IMR-90 (cell line): Measurements from ENCODE around the gene FNDC5. TPM values are rescaled to one million over a fixed set of nuclear protein-coding genes. Genes with fewer than 3 reads are reported as not detected.

Experiments used
- ATAC-seq: fragments of 200-7000 bp; cut with Tn5 transposase; 2 replicates; pipeline ENCODE4 v1.9.1; 2020; ENCODE audit warnings: low read depth, mild to moderate bottlenecking, moderate library complexity
- BruUV-seq: library from RNA; stranded (reverse); fragments of 400-500 nt; replicated peaks from 2 replicates; lab custom pipeline; 2021; lab: Mats Ljungman, UMichigan
- CTCF ChIA-PET: fragments of 300-600 bp; formaldehyde crosslinking; extraction: SDS; loops from one replicate; lab custom pipeline; 2021; ENCODE audit warnings: antibody characterized with exemption; lab: Yijun Ruan, JAX
- POLR2A ChIA-PET: fragments of 300-600 bp; sonication (Branson Sonifier 250); formaldehyde crosslinking; loops from one replicate; lab custom pipeline; 2022; ENCODE audit warnings: antibody characterized with exemption; ENCODE audit not compliant: unreplicated experiment; lab: Charles Lee
- DNase-seq: peaks from one replicate; pipeline ENCODE4 v3.0.0; 2013
- H2AFZ ChIP-seq: replicated peaks from 2 replicates; pipeline ENCODE3; 2013; ENCODE audit warnings: low read length, mild to moderate bottlenecking; ENCODE audit not compliant: poor library complexity
- H2AK5ac ChIP-seq: 2 replicates; pipeline ENCODE4 v1.6.1; 2013; ENCODE audit warnings: low read depth, low read length, inconsistent platforms
- H2AK9ac ChIP-seq: replicated peaks from 2 replicates; pipeline ENCODE3; 2013; ENCODE audit warnings: mild to moderate bottlenecking, low read depth, low read length, moderate library complexity; ENCODE audit not compliant: poor library complexity
- H2BK120ac ChIP-seq: 2 replicates; pipeline ENCODE4 v1.6.1; 2013; ENCODE audit warnings: low read depth, low read length, inconsistent platforms
- H2BK15ac ChIP-seq: 3 replicates; pipeline ENCODE4 v1.6.1; 2013; ENCODE audit warnings: low read depth, low read length, inconsistent platforms
- H2BK20ac ChIP-seq: 2 replicates; pipeline ENCODE4 v1.6.1; 2013; ENCODE audit warnings: low read depth, mild to moderate bottlenecking, inconsistent platforms, low read length, moderate library complexity
- H2BK5ac ChIP-seq: 2 replicates; pipeline ENCODE4 v1.6.1; 2013; ENCODE audit warnings: mild to moderate bottlenecking, low read depth, low read length, inconsistent platforms; ENCODE audit not compliant: poor library complexity, severe bottlenecking
- H3K14ac ChIP-seq: replicated peaks from 2 replicates; pipeline ENCODE4 v1.6.1; 2013; ENCODE audit warnings: low read depth, low read length, inconsistent platforms
- H3K18ac ChIP-seq: 2 replicates; pipeline ENCODE4 v1.6.1; 2013; ENCODE audit warnings: low read depth, low read length, control low read depth
- H3K23ac ChIP-seq: 2 replicates; pipeline ENCODE4 v1.6.1; 2013; ENCODE audit warnings: low read depth, low read length, inconsistent platforms
- H3K27ac ChIP-seq: 2 replicates; pipeline ENCODE4 v1.5.1; 2013; ENCODE audit warnings: mild to moderate bottlenecking, control low read depth, low read length; ENCODE audit not compliant: insufficient read depth
- H3K27me3 ChIP-seq: 2 replicates; pipeline ENCODE4 v1.6.1; 2013; ENCODE audit warnings: low read length; ENCODE audit not compliant: control insufficient read depth, insufficient read depth
- H3K36me3 ChIP-seq: 2 replicates; pipeline ENCODE4 v1.6.1; 2013; ENCODE audit warnings: low read length, mixed read lengths; ENCODE audit not compliant: control insufficient read depth, insufficient read depth
- H3K4ac ChIP-seq: 2 replicates; pipeline ENCODE4 v1.6.1; 2013; ENCODE audit warnings: low read depth, low read length, inconsistent platforms
- H3K4me1 ChIP-seq: 2 replicates; pipeline ENCODE4 v1.6.1; 2013; ENCODE audit warnings: low read length, mixed read lengths; ENCODE audit not compliant: control insufficient read depth, insufficient read depth
- H3K4me2 ChIP-seq: 2 replicates; pipeline ENCODE4 v1.6.1; 2013; ENCODE audit warnings: low read depth, mild to moderate bottlenecking, control low read depth, low read length, moderate library complexity
- H3K4me3 ChIP-seq: 2 replicates; pipeline ENCODE4 v1.5.1; 2013; ENCODE audit warnings: low read depth, mild to moderate bottlenecking, control low read depth, low read length, moderate library complexity; ENCODE audit not compliant: insufficient read depth
- H3K56ac ChIP-seq: 2 replicates; pipeline ENCODE4 v1.6.1; 2013; ENCODE audit warnings: low read length, inconsistent platforms; ENCODE audit not compliant: insufficient read depth; ENCODE audit errors: extremely low read depth
- H3K79me1 ChIP-seq, 2 experiments: 2 replicates each; pipeline ENCODE4 v1.6.1; 2013; ENCODE audit warnings: low read length in 2 of 2, inconsistent platforms in 1 of 2, low read depth in 1 of 2
- H3K9ac ChIP-seq: 2 replicates; pipeline ENCODE4 v1.6.1; 2013; ENCODE audit warnings: low read depth, low read length, control low read depth
- H3K9me1 ChIP-seq: 2 replicates; pipeline ENCODE4 v1.6.1; 2013; ENCODE audit warnings: low read length, inconsistent platforms; ENCODE audit not compliant: insufficient read depth
- H3K9me3 ChIP-seq: 2 replicates; pipeline ENCODE4 v1.6.1; 2013; ENCODE audit warnings: low read length; ENCODE audit not compliant: control insufficient read depth, insufficient read depth
- H4K20me1 ChIP-seq: 2 replicates; pipeline ENCODE4 v1.6.1; 2013; ENCODE audit warnings: low read length, inconsistent platforms; ENCODE audit not compliant: insufficient read depth
- H4K5ac ChIP-seq: 2 replicates; pipeline ENCODE4 v1.6.1; 2013; ENCODE audit warnings: mild to moderate bottlenecking, low read depth, low read length, control low read depth
- H4K8ac ChIP-seq, 2 experiments: 2 replicates each; pipeline ENCODE4 v1.6.1; 2013; ENCODE audit warnings: low read depth in 2 of 2, low read length in 2 of 2, control low read depth in 1 of 2, inconsistent platforms in 1 of 2
- H4K91ac ChIP-seq: 2 replicates; pipeline ENCODE4 v1.6.1; 2013; ENCODE audit warnings: low read depth, low read length, inconsistent platforms; ENCODE audit not compliant: insufficient read depth
- MXI1 ChIP-seq: IDR thresholded peaks from 2 replicates; pipeline ENCODE4 v1.6.1; 2012; ENCODE audit warnings: low read depth, mild to moderate bottlenecking, low read length, moderate library complexity, borderline replicate concordance
- WGBS, 2 experiments: methylation state at CpG; one replicate each; pipeline versions ENCODE4 v1.1.5 to v1.1.7; 2013; ENCODE audit warnings: missing lambda C conversion rate in 2 of 2; ENCODE audit not compliant: insufficient read length in 1 of 2; ENCODE audit errors: extremely low coverage in 2 of 2; 5-methylcytosine and 5-hydroxymethylcytosine counted together
- dilution Hi-C: fragments of 300-500 bp; cut with HindIII; formaldehyde crosslinking; loops from one replicate; pipeline ENCODE4 v1.14.3; 2018; ENCODE audit warnings: low sequenced_read_pairs; ENCODE audit not compliant: unreplicated experiment
- in situ Hi-C: fragments of 300-500 bp; cut with MboI; formaldehyde crosslinking; loops from 3 replicates; pipeline ENCODE4 v1.14.3; 2019; ENCODE audit warnings: low sequenced_read_pairs, inconsistent platforms, mixed read lengths
- intact Hi-C: fragments of 100-400 bp; cut with micrococcal nuclease; formaldehyde crosslinking; loops from 2 replicates; pipeline ENCODE4 v1.10.0; 2022
- polyA plus RNA-seq, 3 experiments: library from polyadenylated mRNA; depleted of rRNA; stranded (reverse); fragments of >200 nt; gene quantifications; 2 replicates each; pipeline ENCODE4 v1.2.3, GENCODE V29; 2012; ENCODE audit warnings: low replicate concordance in 1 of 3
- total RNA-seq: library from RNA; depleted of rRNA; stranded (reverse); fragments of >200 nt; gene quantifications from 2 replicates; pipeline ENCODE4 v1.2.3, GENCODE V29; 2012
- TF ChIP-seq, protein P1 (sequence below): fragments of 150-350 bp; IDR thresholded peaks from 2 replicates; pipeline ENCODE4 v1.6.1; 2016; ENCODE audit warnings: low read depth, mild to moderate bottlenecking, low read length, moderate library complexity, borderline replicate concordance

Gene FNDC5
- total and polyA plus RNA-seq, 2 of the 4 experiments (the other 2 are of a cell fraction): 1.2 to 1.6 TPM

DNA sequence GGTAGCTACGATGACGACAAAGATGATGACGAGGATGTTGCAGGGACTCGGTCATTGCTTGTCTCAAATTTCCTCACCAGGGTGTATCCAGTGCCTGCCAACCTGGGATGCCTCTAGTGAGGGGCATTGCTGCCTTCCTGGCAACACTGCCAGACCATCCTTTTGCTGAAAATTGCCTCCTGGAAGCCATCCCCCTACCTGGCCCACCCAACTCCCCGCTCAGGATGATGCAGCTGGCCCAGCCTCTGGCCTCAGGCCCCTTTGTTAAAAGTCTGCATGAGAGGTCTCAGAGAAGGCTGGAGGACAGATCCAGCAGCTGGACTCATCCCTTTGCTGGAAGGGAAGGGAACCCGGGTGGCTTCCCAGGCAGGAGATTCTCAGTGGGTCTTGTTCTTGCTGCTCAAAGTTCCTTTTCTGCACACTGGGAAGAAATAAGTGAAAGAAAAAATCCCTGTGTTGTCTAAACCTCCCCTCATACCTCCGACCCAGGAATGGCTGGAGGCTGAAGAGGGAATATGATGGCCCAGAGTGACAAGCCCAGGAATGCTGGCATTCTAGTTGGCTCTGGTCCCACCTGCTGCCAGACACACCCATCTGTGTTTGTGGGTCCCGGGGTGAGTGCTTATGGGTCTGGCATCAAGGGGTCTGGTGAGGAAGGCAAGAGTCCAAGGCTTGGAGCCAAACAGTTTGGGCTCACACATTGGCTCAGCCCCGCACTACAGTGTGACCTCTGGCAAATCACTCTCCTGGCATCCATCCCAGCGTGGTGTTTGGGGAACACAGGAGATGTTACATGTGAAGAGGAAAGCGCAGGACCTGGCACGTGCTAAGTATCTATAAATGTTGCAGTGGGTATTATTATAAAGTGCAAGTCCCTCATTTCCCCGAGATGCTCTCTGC is 6.7 kb upstream of the FNDC5 start:
- H4K5ac ChIP-seq: no peak overlapping the region
- no peak overlapping the region for H2BK15ac ChIP-seq
- H3K9me1 ChIP-seq: 0 out of 2 replicates have a peak, but pooled peaks cover 3% of the 10 kb centered on the region
- no peak overlapping the region for H2BK20ac ChIP-seq
- no peak overlapping the region for H2AK5ac ChIP-seq
- ChIA-PET CTCF (interaction anchor here (0.7 to 1.3 kb wide), 2 partner anchors 15 to 209 kb away, joined by 3 to 5 read pairs; no protein-coding TSS in a partner anchor), POLR2A (no interaction called here)
- H3K27ac ChIP-seq: no peak overlapping the region
- no peak overlapping the region for H2AK9ac ChIP-seq
- H4K8ac ChIP-seq: no peak overlapping the region
- ATAC-seq (no peak), DNase-seq (no peak)
- H4K20me1 ChIP-seq: 0 out of 2 replicates have a peak, but pooled peaks cover 4% of the 10 kb centered on the region
- no peak overlapping the region for H3K4me2 ChIP-seq
- H3K79me1 ChIP-seq: no peaks in the 10 kb centered on the region
- no peak overlapping the region for H2BK5ac ChIP-seq
- no peak overlapping the region for H3K56ac ChIP-seq
- dilution Hi-C loops (no loop called here), intact Hi-C loops (no loop called here), in situ Hi-C loops (no loop called here)
- H3K14ac ChIP-seq: no peak overlapping the region
- H4K91ac ChIP-seq: no peak overlapping the region
- H3K4me1 ChIP-seq: no peaks in the 10 kb centered on the region
- H2BK120ac ChIP-seq: no peak overlapping the region
- H3K9ac ChIP-seq: no peak overlapping the region
- H3K36me3 ChIP-seq: no peaks in the 10 kb centered on the region
- H3K27me3 ChIP-seq: peaks cover 22% of the 10 kb centered on the region
- no peak overlapping the region for H3K18ac ChIP-seq
- H3K4me3 ChIP-seq: no peak overlapping the region
- no TSS peak for BruUV-seq
- 37% methylated on average over 8 of the region's 13 CpGs; no CpG with 5 or more reads in 1 of the 2 experiments for WGBS, 2 experiments
- no peak for TF ChIP-seq MXI1
- TF ChIP-seq, protein P1, sequence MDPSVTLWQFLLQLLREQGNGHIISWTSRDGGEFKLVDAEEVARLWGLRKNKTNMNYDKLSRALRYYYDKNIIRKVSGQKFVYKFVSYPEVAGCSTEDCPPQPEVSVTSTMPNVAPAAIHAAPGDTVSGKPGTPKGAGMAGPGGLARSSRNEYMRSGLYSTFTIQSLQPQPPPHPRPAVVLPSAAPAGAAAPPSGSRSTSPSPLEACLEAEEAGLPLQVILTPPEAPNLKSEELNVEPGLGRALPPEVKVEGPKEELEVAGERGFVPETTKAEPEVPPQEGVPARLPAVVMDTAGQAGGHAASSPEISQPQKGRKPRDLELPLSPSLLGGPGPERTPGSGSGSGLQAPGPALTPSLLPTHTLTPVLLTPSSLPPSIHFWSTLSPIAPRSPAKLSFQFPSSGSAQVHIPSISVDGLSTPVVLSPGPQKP: no peak
- H3K4ac ChIP-seq: no peak overlapping the region
- no peak overlapping the region for H3K23ac ChIP-seq
- no peaks in the 10 kb centered on the region for H3K9me3 ChIP-seq
- H2AFZ ChIP-seq: peak overlapping the region; percentile 11
